Stomach (tissue), 9 donors: ENCODE results near the gene C4orf50. TPM values are rescaled to one million over a fixed set of nuclear protein-coding genes. Genes with fewer than 3 reads are reported as not detected.

Source experiments
- DNase-seq, 2 donors: peaks; one replicate each; pipeline versions ENCODE4 v3.0.0 to v3.0.0-alpha.2; 2013 to 2019
- H3K27ac ChIP-seq, 5 donors: fragments of 200-600 bp in 4 of 5; sonication (generic) in 4 of 5; one replicate each; pipeline ENCODE4 v1.5.1; 2013 to 2019; ENCODE audit warnings: mild to moderate bottlenecking in 1 of 5, moderate library complexity in 1 of 5
- H3K27me3 ChIP-seq, 3 donors: fragments of 200-600 bp; sonication (generic); one replicate each; pipeline ENCODE4 v1.5.1; 2017 to 2019; ENCODE audit warnings: mixed run types in 1 of 3
- H3K36me3 ChIP-seq, 4 donors: fragments of 200-600 bp; sonication (generic); 1 replicate in 3 of 4; 2 replicates in 1 of 4; pipeline ENCODE4 v1.5.1; 2016 to 2019
- H3K4me1 ChIP-seq, 4 donors: fragments of 200-600 bp; sonication (generic); one replicate each; pipeline ENCODE4 v1.5.1; 2016 to 2019
- H3K4me3 ChIP-seq, 4 donors: fragments of 200-600 bp; sonication (generic) in 3 of 4; one replicate each; pipeline ENCODE4 v1.5.1; 2016 to 2019; ENCODE audit warnings: mild to moderate bottlenecking in 1 of 4
- H3K9me3 ChIP-seq, 4 donors: fragments of 200-600 bp; sonication (generic); one replicate each; pipeline ENCODE4 v1.5.1; 2016 to 2019
- CTCF ChIP-seq, 7 experiments: fragments of 450-650 bp in 4 of 7; fragments of 200-600 bp in 3 of 7; sonication (generic) in 3 of 7; IDR thresholded peaks; one replicate each; pipeline ENCODE4 v1.5.1; 2016 to 2019; ENCODE audit warnings: antibody characterized with exemption in 7 of 7, control low read depth in 2 of 7, mild to moderate bottlenecking in 1 of 7
- EP300 ChIP-seq: sonication (generic); formaldehyde crosslinking; IDR thresholded peaks from one replicate; pipeline ENCODE4 v1.6.1; 2017; ENCODE audit warnings: antibody characterized with exemption
- POLR2A ChIP-seq, 4 donors: fragments of 450-650 bp; IDR thresholded peaks; one replicate each; pipeline ENCODE4 v1.6.1; 2016; ENCODE audit warnings: antibody characterized with exemption in 4 of 4, control low read depth in 2 of 4, mild to moderate bottlenecking in 1 of 4, moderate library complexity in 1 of 4
- POLR2AphosphoS5 ChIP-seq, 3 donors: sonication (generic); formaldehyde crosslinking; IDR thresholded peaks; one replicate each; pipeline ENCODE4 v1.6.1; 2016; ENCODE audit warnings: antibody characterized with exemption in 3 of 3
- WGBS, 5 donors: extraction: QIAGEN DNeasy Blood & Tissue Kit in 3 of 5; methylation state at CpG; one replicate each; pipeline versions ENCODE4 v1.1.5 to v1.1.7; 2013 to 2018; 5-methylcytosine and 5-hydroxymethylcytosine counted together
- intact Hi-C: fragments of 100-400 bp; cut with DNase I; formaldehyde crosslinking; loops from one replicate; pipeline ENCODE4 v1.15.1; 2023; ENCODE audit warnings: low total_unique reads
- polyA plus RNA-seq, 3 donors: library from polyadenylated mRNA; stranded (reverse); fragments of 200-250 nt; gene quantifications; one replicate each; pipeline ENCODE4 v1.2.3, GENCODE V29; 2013
- total RNA-seq, 5 donors: library from RNA; depleted of rRNA; stranded (reverse); fragments of >200 nt; gene quantifications; one replicate each; pipeline versions ENCODE4 v1.1.0 to v1.2.3, GENCODE V29; 2014 to 2016
- donor health status: healthy with polysubstance abuse.
- donor health status: Bipolar disorder and iron deficiency.
- donor health status: healthy.

C4orf50 gene
- total and polyA plus RNA-seq, 8 donors = under 0.01 to 1.8 (median 0.85) TPM; not detected in 4

GRCh38 chr4:5943561-5943960 lies 74.7 kb downstream of the C4orf50 start:
- no peak for DNase-seq
- H3K9me3 ChIP-seq = peaks cover 0 to 44% (median 21%) of the 10 kb centered on the region in 4 donors
- no peak overlapping the region for H3K4me3 ChIP-seq
- intact Hi-C loops = no loop called here
- no peaks in the 10 kb centered on the region for H3K4me1 ChIP-seq
- no peaks in the 10 kb centered on the region for H3K36me3 ChIP-seq
- 15 to 23% (median 20%) methylated on average over 6 of the region's 6 CpGs for WGBS, 5 donors
- H3K27ac ChIP-seq = no peak overlapping the region
- TF ChIP-seq POLR2AphosphoS5 (IDR thresholded peaks at IDR 0.05) = no peak
- H3K27me3 ChIP-seq = peaks cover 0 to 59% (median 0%) of the 10 kb centered on the region in 3 donors

GRCh38 chr4:5942947-5943346 lies 75.3 kb downstream of the C4orf50 start:
- H3K4me1 ChIP-seq = no peaks in the 10 kb centered on the region
- H3K4me3 ChIP-seq = no peak overlapping the region
- no peak for DNase-seq
- intact Hi-C loops = no loop called here
- WGBS, 5 donors = 31 to 54% (median 47%) methylated on average over 9 of the region's 9 CpGs
- TF ChIP-seq POLR2AphosphoS5 (IDR thresholded peaks at IDR 0.05) (no peak), EP300 (no peak), POLR2A (IDR thresholded peaks at IDR 0.05) (no peak), CTCF (IDR thresholded peaks at IDR 0.05) (no peak)
- H3K27me3 ChIP-seq = peaks cover 0 to 53% (median 0%) of the 10 kb centered on the region in 3 donors
- H3K27ac ChIP-seq = no peak overlapping the region
- peaks cover 0 to 42% (median 21%) of the 10 kb centered on the region in 4 donors for H3K9me3 ChIP-seq
- no peaks in the 10 kb centered on the region for H3K36me3 ChIP-seq

- H3K27ac ChIP-seq = no peak overlapping the region
- 52 to 61% (median 57%) methylated on average over 6 of the region's 6 CpGs for WGBS, 5 donors
- H3K4me3 ChIP-seq = no peak overlapping the region
- DNase-seq = no peak
- H3K36me3 ChIP-seq = no peaks in the 10 kb centered on the region
- intact Hi-C loops = no loop called here
- H3K9me3 ChIP-seq = peaks cover 0 to 29% (median 11%) of the 10 kb centered on the region in 4 donors
- no peaks in the 10 kb centered on the region for H3K4me1 ChIP-seq
- TF ChIP-seq CTCF (IDR thresholded peaks at IDR 0.05) (no peak), POLR2A (IDR thresholded peaks at IDR 0.05) (no peak), POLR2AphosphoS5 (IDR thresholded peaks at IDR 0.05) (no peak), EP300 (no peak)
- peaks cover 0 to 40% (median 0%) of the 10 kb centered on the region in 3 donors for H3K27me3 ChIP-seq
These were observed 76.6 kb downstream of the C4orf50 start for GRCh38 chr4:5941601-5942000.

GRCh38 chr4:5940470-5941203 lies 77.6 kb downstream of the C4orf50 start:
- Histone ChIP-seq H3K27ac (no peak overlapping the region), H3K36me3 (no peaks in the 10 kb centered on the region), H3K4me3 (no peak overlapping the region), H3K9me3 (peaks cover 0 to 19% (median 2%) of the 10 kb centered on the region in 4 donors), H3K27me3 (peaks cover 0 to 35% (median 0%) of the 10 kb centered on the region in 3 donors), H3K4me1 (no peaks in the 10 kb centered on the region)
- 37 to 57% (median 44%) methylated on average over 3 of the region's 3 CpGs for WGBS, 5 donors
- TF ChIP-seq POLR2AphosphoS5 (IDR thresholded peaks at IDR 0.05) (no peak), EP300 (no peak), POLR2A (IDR thresholded peaks at IDR 0.05) (no peak), CTCF (IDR thresholded peaks at IDR 0.05) (no peak)
- peak in 1 of 2 donors; percentile 37 for DNase-seq
- intact Hi-C loops = no loop called here
